Measurements from ENCODE around the gene NIN. TPM values are rescaled to one million over a fixed set of nuclear protein-coding genes. Genes with fewer than 3 reads are reported as not detected.
"Not testable (repeated sequence)": the region's sequence is repeated elsewhere in the genome, so short reads cannot be mapped to it uniquely, and the experiment has no call there.

Gene NIN
- polyA plus RNA-seq, 1 donor = 43.1 TPM

DNA sequence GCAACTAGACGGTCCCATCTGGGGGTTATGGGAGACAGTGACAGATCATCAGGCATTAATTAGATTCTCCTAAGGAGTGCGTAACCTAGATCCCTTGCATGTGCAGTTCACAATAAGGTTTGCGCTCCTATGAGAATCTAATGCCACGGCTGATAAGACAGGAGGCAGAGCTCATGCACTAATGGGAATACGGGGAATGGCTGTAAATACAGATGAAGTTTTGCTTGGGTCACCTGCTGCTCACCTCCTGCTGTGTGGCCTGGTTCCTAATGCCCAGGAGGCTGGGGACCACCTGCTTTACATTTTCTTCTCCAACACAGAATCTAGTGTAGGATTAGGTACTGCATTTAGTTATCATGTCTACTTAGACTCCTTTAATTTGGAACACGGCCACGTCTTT, 113.2 kb downstream of the NIN start:
- no peak for DNase-seq

DNA sequence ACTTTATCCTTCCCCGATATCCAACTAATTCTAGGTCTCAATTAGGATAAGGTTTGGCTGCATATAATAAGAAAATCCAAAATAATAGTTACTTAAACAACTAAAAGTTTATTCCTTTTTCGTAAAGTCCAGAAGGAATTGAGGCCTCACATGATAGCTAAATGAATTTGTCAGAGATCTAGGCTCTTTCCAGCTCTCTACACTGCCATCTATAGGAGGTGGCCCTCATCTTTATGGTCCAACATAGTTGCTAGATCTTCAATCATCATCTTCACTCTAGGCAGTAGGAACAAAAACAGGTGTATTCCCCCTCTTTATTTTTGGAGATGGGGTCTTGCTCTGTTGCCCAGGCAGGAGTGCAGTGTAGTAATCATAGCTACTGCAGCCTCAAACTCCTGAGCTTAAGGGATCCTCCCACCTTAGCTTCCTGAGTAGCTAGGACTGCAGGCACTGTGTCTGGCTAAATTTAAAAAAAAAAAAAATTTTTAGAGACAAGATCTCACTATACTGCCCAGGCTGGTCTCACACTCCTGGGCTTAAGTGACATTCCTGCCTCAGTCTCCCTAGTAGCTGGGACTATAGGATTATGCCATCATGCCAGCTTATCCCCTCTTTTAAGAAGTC, 116.4 kb downstream of the NIN start:
- DNase-seq = peak; percentile 12

DNA sequence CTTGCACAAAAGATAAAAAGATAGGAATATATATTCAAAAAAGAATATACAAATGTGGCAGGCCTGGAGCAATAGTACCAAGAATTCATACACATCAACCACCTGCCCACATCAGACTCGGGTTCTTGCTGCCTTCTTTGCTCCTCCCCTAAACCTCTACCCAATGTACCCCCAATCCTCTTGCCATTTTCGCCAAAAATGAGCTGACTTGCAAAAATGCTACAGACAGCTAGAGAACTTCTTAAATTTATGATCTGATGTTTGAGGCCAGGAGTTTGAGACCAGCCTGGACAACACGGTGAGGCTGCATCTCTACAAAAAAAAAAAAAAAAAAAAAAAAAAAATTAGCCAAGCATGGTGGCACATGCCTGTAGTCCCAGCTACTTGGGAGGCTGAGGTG, 119.9 kb downstream of the NIN start:
- no peak for DNase-seq

DNA sequence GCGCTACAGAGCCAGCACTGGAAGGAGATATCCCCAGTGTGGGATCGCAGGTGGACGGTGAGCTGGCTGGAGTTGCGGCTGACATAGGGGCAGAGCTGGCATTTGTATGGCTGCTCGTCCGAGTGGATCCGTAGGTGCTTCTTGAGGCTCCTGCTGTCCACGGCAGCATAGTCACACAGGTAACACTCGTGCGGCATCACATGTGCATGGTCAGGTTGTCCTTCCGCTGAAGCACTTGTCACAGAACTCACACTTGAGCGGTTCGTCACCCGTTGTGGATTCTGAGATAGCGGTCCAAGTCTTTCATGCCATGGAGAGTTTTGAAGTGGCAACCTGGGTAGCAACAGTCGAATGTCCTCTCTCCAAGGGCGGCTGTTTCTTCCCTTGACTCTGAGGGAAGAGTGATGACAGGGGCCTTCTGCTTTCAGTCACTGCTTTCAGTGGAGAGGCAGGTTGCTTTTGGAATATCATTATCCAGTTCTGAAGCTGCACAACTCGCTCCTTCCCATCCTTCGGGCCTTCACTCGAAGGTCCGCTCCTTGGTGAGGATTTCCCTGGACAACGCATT, 125.9 kb downstream of the NIN start:
- DNase-seq = no peak

DNA sequence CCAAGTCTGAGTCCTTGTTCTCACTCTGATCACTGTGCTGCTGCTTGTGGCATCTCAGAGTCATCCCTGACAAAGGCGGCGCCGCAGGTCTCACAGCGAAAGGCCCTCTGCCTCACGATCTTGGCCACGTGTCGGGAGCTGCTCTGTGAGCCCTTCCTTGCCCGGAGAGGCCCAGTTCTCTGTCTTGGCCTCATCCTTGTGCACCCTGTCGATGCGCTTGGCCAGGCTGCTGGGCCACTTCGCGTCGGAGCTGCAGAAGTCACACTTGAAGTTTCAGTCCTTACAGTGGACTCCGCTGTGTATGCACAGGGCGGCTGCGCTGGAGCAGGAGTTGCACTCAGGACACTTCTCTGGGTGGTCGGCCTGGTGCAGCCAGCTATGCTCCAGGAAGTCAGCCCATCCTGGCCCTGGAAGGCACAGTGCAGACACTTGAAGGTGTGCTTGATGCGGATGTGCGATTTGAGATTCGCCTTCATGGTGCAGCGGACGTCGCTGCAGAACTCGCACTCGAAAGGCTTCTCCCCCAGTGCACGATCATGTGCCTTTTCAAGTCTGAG, 126.4 kb downstream of the NIN start:
- no peak for DNase-seq

DNA sequence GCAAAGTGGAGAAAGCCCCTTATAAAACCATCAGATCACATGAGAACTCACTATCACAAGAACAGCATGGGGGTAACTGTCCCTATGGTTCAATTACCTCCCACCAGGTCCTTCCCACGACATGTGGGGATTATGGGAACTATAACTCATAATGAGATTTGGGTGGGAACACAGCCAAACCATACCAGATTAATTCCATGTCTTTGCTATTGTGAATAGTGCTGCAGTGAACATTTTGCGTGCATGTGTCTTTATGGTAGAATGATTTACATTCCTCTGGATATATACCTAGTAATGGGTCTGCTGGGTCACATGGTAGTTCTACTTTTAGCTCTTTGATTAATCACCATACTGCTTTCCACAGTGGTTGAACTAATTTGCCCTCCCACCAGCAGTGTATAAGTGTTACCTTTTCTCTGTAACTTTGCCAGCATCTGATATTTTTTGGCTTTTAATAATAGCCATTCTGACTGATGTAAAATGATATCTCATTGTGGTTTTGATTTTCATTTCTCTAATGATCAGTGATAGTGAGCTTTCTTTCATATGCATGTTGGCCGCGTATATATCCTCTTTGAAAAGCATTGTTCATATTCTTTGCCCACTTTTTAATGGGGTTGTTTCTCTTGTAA, 133.2 kb downstream of the NIN start:
- DNase-seq = no peak

DNA sequence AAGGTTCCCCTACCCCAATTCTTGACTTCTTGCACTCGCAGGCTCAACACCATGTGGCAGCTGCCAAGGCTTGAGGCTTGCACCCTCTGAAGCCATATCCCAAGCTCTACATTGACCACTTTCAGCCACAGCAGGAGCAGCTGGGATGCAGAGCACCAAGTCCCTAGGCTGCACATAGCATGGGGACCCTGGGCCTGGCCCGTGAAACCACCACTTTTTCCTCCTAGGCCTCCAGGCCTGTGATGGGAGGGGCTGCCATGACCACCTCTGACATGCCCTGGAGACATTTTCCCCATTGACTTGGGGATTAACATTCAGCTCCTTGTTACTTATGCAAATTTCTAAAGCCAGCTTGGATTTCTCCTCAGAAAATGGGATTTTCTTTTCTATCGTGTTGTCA, 136.7 kb downstream of the NIN start:
- DNase-seq = not testable (repeated sequence)

DNA sequence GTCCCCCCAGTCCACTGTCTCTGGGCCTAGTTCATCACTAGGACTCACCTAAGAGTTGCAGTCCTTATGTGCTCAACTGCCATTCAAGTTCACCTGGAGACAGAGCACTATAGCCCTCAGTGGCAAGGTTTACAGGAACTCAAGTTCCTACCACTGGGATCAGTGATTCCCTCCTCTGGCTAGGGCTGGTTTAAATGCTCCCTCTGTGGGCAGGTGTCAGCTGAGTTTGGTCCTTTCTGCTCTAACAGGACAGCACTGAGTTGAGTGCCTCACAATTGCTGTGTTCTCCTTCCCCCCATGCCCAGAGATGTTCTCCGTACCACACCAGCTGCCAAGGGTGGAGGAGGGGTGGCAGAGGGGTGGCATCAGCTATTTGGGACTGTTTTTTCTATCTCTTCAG, 142.1 kb downstream of the NIN start:
- no peak for DNase-seq

DNA sequence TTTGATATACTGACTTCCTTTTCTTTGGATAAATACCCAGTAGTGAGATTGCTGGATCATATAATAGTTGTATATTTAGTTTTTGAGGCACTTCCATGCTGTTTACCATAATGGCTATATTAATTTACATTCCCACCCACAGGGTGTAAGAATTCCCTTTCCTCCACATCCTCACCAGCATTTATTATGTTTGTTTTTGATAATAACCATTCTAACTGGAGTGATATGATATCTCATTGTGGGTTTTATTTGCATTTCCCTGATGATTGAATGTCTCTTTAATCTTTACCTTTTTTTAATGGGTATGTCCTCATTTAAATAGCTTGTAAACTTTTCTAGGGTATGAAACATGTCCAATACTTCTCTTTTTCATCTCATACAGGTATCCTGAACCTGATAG, 151.3 kb downstream of the NIN start:
- DNase-seq = no peak

DNA sequence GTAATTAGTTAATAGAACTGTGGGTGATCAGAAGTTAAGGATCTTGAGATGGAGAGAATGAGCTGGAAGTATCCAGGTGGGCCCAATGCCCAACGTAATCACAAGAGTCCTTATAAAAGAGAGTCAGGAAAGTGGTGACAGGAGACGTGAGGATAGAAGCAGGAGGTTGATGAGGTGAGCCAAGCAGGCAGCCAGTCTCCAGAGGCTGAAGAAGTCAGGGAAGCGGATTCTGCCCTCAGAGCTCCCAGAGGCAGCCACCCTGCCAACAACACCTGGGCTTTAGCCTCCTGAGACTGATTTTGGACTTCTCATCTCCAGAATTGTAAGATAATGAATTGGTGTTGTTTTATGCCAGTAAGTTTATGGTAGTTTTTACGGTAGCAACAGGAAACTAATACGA, 152.8 kb downstream of the NIN start:
- DNase-seq = no peak

DNA sequence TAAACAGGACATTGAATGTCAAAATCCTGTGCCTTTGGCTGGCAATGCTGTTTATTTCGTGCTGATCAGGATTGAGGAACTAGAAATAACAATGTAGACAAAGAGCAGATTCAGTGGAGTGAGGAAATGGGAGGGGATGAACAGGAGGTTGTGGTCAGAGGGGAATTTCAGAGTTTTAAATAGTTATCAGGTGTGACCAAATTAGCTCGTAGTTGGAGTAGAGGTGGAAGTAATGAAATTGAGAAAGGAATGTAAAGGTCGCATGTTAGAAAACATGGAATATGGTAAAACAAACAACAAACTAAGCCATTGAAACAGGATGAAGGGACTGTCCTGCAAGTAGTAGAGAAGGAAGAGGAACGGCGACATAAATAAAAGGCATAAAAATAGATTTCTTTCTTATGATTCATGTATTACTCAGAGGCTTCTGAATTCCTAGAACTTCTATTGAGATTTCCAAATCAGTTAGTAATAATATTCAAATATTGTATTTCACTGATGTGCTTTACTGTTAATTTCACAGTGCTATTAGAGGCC, 153.4 kb downstream of the NIN start:
- no peak for DNase-seq

DNA sequence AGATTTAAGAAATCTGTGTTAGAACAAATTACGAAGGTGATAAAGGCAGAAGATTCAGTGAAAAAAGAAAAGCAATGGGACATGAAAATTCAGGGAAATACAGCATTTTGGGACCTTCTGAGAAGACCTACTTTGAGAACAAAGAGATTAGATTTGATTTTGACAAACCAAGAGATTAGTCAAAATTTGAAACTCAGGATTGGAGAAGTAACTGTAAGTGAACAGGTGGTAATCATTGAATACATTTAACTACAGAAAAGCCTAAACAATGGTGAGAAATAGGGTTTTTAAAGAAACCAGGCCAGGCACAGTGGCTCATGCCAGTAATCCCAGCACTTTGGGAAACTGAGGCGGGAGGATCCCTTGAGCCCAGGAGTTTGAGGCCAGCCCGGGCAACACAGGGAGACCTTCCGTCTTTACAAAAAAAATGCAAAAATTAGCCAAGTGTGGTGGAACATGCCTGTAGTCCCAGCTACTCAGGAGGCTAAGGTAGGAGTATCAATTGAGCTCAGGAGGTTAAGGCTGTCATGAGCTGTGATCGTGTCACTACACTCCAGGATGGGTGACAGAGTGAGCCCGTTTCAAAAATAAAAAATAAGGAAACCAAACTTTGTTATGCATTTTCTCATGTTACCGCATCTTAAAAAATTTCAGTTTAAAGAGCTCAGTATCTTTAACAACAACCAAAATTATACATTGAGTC, 154.0 kb downstream of the NIN start:
- DNase-seq = no peak

DNA sequence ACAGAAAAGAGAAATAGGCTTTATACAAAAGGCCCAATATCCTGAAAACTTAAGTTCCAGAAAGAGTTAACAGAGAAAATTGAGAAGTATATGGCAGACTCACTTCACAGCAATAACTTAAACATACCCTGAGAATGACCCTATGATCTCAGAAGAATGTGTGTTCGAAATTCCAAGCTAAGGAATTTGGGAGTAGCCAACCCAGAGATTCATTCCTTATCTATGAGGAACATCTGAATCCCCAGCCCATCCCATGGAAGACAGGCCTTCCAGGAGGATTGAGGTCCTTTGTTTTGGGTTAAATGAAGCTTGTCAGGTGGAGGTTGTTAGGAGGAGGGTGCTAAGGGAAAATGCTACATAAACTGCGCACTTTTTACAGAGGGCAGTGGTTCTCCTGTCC, 155.4 kb downstream of the NIN start:
- DNase-seq = no peak

DNA sequence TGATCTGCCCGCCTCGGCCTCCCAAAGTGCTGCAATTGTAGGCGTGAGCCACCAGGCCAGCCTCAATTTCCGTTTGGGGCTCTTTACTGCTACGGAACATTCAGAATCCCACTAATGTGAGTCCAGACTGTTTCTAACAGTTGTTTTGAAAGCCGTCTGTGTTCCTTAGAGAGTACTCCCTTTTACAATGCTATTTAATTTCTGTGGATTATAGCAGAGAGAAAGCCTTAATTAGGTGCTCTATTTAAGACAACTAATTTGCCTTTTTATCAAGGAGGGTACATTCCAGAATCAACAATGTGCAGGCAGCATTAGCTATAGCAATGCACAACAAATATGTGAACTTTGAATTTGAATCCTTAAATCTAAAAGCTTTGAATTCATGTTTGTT, 160.1 kb downstream of the NIN start:
- DNase-seq = no peak

DNA sequence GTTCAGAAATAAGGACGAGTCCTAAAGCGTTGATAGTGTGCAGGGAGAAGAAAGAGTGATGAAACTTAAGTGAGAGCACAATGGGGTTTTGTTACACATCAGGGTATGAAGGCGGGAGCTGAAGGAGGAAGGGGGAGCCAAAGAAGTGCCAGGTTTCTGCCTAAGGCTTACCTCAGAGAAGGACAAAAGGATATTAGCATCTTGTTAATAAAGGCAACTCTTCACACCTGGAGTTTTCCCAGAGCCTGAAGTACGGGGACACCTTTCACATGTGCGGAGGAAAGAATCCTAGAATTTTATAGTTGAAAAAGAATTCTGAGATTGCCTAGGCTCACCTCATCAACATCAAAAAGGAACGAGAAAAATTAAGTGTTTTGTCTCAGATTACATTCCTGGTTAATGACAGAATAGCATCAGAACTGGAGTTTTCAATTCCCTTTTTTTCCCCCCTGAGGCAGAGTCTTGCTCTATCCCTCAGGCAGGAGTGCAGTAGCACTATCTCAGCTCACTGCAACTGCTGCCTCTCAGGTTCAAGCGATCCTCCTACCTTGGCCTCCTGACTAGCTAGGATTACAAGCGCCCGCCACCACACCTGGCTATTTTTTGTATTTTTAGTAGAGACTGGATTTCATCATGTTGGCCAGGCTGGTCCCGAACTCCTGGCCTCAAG, 160.6 kb downstream of the NIN start:
- no peak for DNase-seq

Other genes with a start within 250 kb of the NIN start
- gene SAV1, start 162.9 kb downstream of the NIN start, polyA plus RNA-seq (ENCODE audit: insufficient read length) = 38.8 TPM
- gene ABHD12B, start 40.9 kb upstream of the NIN start, polyA plus RNA-seq (ENCODE audit: insufficient read length) = 0.47 TPM
- 20.7 TPM for gene PYGL, start 113.3 kb upstream of the NIN start, polyA plus RNA-seq (ENCODE audit: insufficient read length)